ENCODE measurements around the gene PXDC1. TPM values are rescaled to one million over a fixed set of nuclear protein-coding genes. Genes with fewer than 3 reads are reported as not detected.

Gene PXDC1
- total and polyA plus RNA-seq, 2 donors = 26.6 to 57.1 TPM

- Histone ChIP-seq H3K27ac (ENCODE audit: low read depth) (no peak overlapping the region), H3K4me1 (ENCODE audit: insufficient read depth) (no peaks in the 10 kb centered on the region), H3K36me3 (ENCODE audit: insufficient read depth) (no peaks in the 10 kb centered on the region), H3K4me3 (ENCODE audit: low read depth, low read length) (no peak overlapping the region)
- no peak for DNase-seq (ENCODE audit: extremely low spot score)
- WGBS = 25% methylated on average over 16 of the region's 16 CpGs
These were observed 19.0 kb downstream of the PXDC1 start for GRCh38 chr6:3732345-3733141.

- no peak overlapping the region for H3K27ac ChIP-seq (ENCODE audit: low read depth)
- no peaks in the 10 kb centered on the region for H3K4me1 ChIP-seq (ENCODE audit: insufficient read depth)
- WGBS = 81% methylated on average over 7 of the region's 7 CpGs
- H3K4me3 ChIP-seq (ENCODE audit: low read depth, low read length) = no peak overlapping the region
- no peaks in the 10 kb centered on the region for H3K36me3 ChIP-seq (ENCODE audit: insufficient read depth)
- DNase-seq (ENCODE audit: extremely low spot score) = no peak
These were observed 19.8 kb downstream of the PXDC1 start for GRCh38 chr6:3731700-3732099.

- Histone ChIP-seq H3K27ac (ENCODE audit: low read depth) (no peak overlapping the region), H3K4me1 (ENCODE audit: insufficient read depth) (no peaks in the 10 kb centered on the region), H3K36me3 (ENCODE audit: insufficient read depth) (peaks cover 2% of the 10 kb centered on the region), H3K4me3 (ENCODE audit: low read depth, low read length) (no peak overlapping the region)
- no peak for DNase-seq (ENCODE audit: extremely low spot score)
- 91% methylated on average over 9 of the region's 9 CpGs for WGBS
These were observed 21.7 kb downstream of the PXDC1 start for GRCh38 chr6:3729603-3730344.

DNA sequence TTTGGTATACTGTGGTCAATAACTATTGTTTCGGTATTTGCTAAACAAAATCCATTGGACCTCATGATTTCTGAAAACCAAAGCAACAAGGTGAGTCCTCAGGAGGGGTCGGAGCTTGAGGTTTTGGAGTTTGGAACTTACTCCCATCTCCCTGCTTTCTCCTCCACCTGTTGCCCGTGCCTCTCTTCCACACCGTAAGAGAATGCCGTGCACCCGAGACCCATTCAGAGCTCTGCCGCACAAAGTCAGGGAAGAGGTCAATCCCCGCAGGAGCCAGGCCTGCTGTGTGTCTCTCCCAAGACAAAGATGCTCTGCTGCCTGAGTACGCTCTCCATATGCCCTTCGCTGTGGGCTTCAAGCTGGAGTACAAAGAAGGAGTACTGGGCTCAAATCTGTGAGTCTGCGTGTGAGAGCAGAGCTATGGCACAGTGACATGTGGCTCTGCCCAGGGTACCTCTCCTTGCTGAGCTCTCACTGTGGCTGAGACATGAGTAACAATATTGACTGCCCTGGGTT lies 23.9 kb downstream of the PXDC1 start:
- 94% methylated on average over 11 of the region's 11 CpGs for WGBS
- DNase-seq (ENCODE audit: extremely low spot score) = no peak
- Histone ChIP-seq H3K4me1 (ENCODE audit: insufficient read depth) (no peaks in the 10 kb centered on the region), H3K4me3 (ENCODE audit: low read depth, low read length) (no peak overlapping the region), H3K36me3 (ENCODE audit: insufficient read depth) (peaks cover 6% of the 10 kb centered on the region), H3K27ac (ENCODE audit: low read depth) (no peak overlapping the region)

DNA sequence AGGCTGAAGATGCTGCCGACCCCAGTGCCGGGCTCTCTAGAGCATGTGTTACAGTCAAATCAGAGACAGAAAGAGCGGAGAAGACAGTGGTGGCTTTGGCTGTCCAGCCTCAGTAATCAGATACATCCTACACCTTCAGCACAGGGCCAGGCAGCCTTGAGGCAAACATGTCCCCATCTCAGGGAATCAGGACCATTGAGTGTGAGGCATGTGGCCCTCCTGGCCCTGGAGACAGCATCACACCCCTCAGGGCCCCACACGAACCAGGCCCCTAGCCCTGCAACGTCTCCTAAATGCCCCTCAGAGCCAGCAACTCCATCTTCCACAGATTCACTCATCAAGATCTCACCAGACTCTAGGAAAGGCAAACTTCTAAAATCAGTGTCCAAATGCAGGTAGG lies 24.5 kb downstream of the PXDC1 start:
- Histone ChIP-seq H3K4me3 (ENCODE audit: low read depth, low read length) (no peak overlapping the region), H3K4me1 (ENCODE audit: insufficient read depth) (no peaks in the 10 kb centered on the region), H3K36me3 (ENCODE audit: insufficient read depth) (peaks cover 6% of the 10 kb centered on the region), H3K27ac (ENCODE audit: low read depth) (no peak overlapping the region)
- DNase-seq (ENCODE audit: extremely low spot score) = no peak
- 83% methylated on average over 5 of the region's 5 CpGs for WGBS

DNA sequence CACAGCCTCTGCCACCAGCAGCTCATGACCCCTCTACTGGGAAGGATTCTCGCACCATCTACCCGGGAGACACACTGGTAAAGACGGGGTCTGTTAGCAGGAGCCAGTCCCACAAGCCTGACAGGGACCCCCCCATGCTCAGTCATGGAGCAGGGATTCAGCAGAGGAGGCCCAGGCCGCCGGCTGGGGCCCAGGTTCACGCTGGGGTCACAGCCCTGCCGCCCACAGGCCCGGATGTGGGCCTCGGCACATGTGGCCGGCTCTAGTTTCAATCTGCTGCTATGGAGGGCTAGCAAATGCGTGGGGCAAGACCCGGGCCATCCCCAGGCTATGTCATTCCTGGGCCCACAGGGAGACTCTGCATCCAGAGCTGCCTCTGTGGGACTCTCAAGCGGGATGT lies 25.1 kb downstream of the PXDC1 start:
- Histone ChIP-seq H3K27ac (ENCODE audit: low read depth) (no peak overlapping the region), H3K36me3 (ENCODE audit: insufficient read depth) (peaks cover 6% of the 10 kb centered on the region), H3K4me3 (ENCODE audit: low read depth, low read length) (no peak overlapping the region), H3K4me1 (ENCODE audit: insufficient read depth) (no peaks in the 10 kb centered on the region)
- 75% methylated on average over 13 of the region's 13 CpGs for WGBS
- DNase-seq (ENCODE audit: extremely low spot score) = no peak

GRCh38 chr6:3725145-3726047 lies 26.1 kb downstream of the PXDC1 start:
- 89% methylated on average over 33 of the region's 33 CpGs for WGBS
- Histone ChIP-seq H3K27ac (ENCODE audit: low read depth) (no peak overlapping the region), H3K4me3 (ENCODE audit: low read depth, low read length) (no peak overlapping the region), H3K36me3 (ENCODE audit: insufficient read depth) (peaks cover 6% of the 10 kb centered on the region), H3K4me1 (ENCODE audit: insufficient read depth) (no peaks in the 10 kb centered on the region)
- no peak for DNase-seq (ENCODE audit: extremely low spot score)

- Histone ChIP-seq H3K4me3 (ENCODE audit: low read depth, low read length) (no peak overlapping the region), H3K36me3 (ENCODE audit: insufficient read depth) (peaks cover 6% of the 10 kb centered on the region)
- WGBS = 78% methylated on average over 22 of the region's 22 CpGs
These were observed 26.9 kb downstream of the PXDC1 start for GRCh38 chr6:3724451-3725144.

DNA sequence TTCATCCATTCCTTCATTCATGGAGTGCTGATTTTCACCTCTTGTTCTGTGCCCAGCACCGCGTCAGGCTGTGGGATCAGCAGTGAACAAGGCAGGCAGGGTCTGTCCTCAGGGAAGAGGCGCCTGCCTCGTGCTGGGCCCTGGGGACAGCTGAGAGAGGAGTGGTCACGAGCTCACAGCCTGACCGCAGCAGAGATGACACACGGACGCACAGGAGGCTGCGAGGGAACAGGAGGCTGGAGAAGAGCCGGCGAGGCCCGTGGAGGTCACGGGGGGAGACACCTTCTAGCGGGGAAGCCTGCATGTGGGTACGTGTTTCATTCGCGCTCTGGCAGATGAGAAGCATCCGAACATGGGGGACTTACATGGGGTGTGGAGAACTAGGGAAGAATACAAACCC lies 27.5 kb downstream of the PXDC1 start:
- Histone ChIP-seq H3K27ac (ENCODE audit: low read depth) (no peak overlapping the region), H3K4me3 (ENCODE audit: low read depth, low read length) (no peak overlapping the region), H3K4me1 (ENCODE audit: insufficient read depth) (no peaks in the 10 kb centered on the region), H3K36me3 (ENCODE audit: insufficient read depth) (peaks cover 6% of the 10 kb centered on the region)
- no peak for DNase-seq (ENCODE audit: extremely low spot score)
- 87% methylated on average over 18 of the region's 18 CpGs for WGBS

More at GRCh38 chr6:3724451-3725144, 26.9 kb downstream of the PXDC1 start:
- Histone ChIP-seq H3K27ac (ENCODE audit: low read depth) (no peak overlapping the region), H3K4me1 (ENCODE audit: insufficient read depth) (no peaks in the 10 kb centered on the region)
- no peak for DNase-seq (ENCODE audit: extremely low spot score)

DNA sequence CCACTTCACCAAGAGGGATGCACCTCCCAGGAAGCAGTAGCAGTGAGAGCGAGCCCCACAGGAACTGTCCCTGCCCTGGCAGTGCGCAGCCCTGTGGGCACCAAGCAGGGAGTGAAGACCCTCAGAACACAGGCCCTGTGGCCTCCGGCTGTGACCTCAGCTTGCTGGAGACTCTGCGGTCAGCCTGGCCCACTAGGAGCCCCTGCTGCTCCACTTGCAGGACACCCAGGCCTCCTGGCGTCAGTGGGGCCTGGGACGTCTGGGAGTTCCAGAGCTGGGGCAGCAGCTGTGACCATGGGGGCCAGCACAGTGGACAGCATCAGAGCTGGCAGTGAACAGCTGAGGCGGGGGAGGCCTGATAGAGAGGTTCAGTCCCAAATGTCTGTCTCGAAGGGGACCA lies 28.3 kb downstream of the PXDC1 start:
- no peak overlapping the region for H3K4me3 ChIP-seq (ENCODE audit: low read depth, low read length)
- no peaks in the 10 kb centered on the region for H3K4me1 ChIP-seq (ENCODE audit: insufficient read depth)
- no peak for DNase-seq (ENCODE audit: extremely low spot score)
- H3K36me3 ChIP-seq (ENCODE audit: insufficient read depth) = peaks cover 6% of the 10 kb centered on the region
- no peak overlapping the region for H3K27ac ChIP-seq (ENCODE audit: low read depth)
- 92% methylated on average over 8 of the region's 8 CpGs for WGBS

GRCh38 chr6:3722785-3723184 lies 28.7 kb downstream of the PXDC1 start:
- Histone ChIP-seq H3K27ac (ENCODE audit: low read depth) (no peak overlapping the region), H3K4me1 (ENCODE audit: insufficient read depth) (no peaks in the 10 kb centered on the region), H3K4me3 (ENCODE audit: low read depth, low read length) (no peak overlapping the region), H3K36me3 (ENCODE audit: insufficient read depth) (peaks cover 6% of the 10 kb centered on the region)
- WGBS = 79% methylated on average over 9 of the region's 9 CpGs
- no peak for DNase-seq (ENCODE audit: extremely low spot score)

GRCh38 chr6:3721810-3722621 lies 29.5 kb downstream of the PXDC1 start:
- no peak overlapping the region for H3K27ac ChIP-seq (ENCODE audit: low read depth)
- H3K36me3 ChIP-seq (ENCODE audit: insufficient read depth) = peaks cover 6% of the 10 kb centered on the region
- WGBS = 72% methylated on average over 11 of the region's 11 CpGs
- no peaks in the 10 kb centered on the region for H3K4me1 ChIP-seq (ENCODE audit: insufficient read depth)
- no peak overlapping the region for H3K4me3 ChIP-seq (ENCODE audit: low read depth, low read length)
- no peak for DNase-seq (ENCODE audit: extremely low spot score)

Data from urinary bladder (tissue), 4 donors.